HuH-7.5 (cell line): ENCODE results near the gene CLEC11A.
"Not testable (repeated sequence)": the region's sequence is repeated elsewhere in the genome, so short reads cannot be mapped to it uniquely, and the experiment has no call there.

Experiments used
- DNase-seq: peaks from one replicate; pipeline ENCODE4 v3.0.0; 2011; ENCODE audit warnings: low spot score

CLEC11A gene

DNA sequence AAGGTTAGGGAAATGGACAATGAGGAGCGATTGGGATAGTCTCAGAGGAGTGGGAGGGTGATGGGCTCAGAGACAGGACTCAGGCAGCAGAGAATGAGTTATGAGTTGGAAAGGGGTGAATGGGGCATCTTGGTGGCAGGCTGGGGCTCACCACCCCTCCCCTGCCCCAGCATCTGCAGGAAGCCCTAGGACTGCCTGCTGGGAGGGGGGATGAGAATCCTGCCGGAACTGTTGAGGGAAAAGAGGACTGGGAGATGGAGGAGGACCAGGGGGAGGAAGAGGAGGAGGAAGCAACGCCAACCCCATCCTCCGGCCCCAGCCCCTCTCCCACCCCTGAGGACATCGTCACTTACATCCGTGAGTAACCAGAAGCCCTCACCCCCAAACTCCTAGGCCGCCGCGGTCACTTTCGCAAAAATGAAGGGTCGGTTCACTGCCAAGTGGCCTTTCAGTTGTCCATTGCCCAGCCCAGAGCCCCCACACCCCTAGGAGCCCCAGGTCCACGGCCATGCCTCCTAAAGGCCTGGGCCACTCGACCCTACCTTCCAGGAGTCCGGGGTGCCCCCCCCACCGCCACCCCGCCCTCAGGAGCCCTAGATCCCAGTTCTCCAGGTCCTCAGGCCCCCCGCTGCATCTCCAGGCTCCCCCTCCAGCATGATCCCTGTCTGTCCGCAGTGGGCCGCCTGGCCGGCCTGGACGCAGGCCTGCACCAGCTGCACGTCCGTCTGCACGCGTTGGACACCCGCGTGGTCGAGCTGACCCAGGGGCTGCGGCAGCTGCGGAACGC is 764 bp downstream of the CLEC11A start:
- no peak for DNase-seq

DNA sequence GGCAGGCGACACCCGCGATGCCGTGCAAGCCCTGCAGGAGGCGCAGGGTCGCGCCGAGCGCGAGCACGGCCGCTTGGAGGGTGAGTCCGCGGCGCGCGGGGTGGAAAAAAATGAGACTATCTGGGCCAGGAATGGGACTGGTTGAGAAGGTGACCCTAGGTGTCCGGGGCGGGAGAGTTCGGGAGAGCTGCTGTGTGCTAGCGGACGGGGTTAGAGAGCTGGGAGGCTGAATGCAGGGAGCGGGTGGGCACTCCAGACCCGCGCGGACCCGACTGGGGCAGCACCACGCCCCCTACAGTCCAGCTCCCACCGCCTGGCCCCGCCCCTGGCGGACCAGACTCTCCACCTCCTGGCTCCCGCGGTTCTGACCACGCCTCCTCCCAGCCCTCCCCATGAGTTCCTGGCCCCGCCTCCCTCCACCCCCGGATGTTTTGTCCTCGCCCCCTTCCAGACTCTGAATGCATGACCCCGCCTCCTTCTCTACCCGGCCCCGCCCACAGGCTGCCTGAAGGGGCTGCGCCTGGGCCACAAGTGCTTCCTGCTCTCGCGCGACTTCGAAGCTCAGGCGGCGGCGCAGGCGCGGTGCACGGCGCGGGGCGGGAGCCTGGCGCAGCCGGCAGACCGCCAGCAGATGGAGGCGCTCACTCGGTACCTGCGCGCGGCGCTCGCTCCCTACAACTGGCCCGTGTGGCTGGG is 1.5 kb downstream of the CLEC11A start:
- DNase-seq = peak; percentile 77

DNA sequence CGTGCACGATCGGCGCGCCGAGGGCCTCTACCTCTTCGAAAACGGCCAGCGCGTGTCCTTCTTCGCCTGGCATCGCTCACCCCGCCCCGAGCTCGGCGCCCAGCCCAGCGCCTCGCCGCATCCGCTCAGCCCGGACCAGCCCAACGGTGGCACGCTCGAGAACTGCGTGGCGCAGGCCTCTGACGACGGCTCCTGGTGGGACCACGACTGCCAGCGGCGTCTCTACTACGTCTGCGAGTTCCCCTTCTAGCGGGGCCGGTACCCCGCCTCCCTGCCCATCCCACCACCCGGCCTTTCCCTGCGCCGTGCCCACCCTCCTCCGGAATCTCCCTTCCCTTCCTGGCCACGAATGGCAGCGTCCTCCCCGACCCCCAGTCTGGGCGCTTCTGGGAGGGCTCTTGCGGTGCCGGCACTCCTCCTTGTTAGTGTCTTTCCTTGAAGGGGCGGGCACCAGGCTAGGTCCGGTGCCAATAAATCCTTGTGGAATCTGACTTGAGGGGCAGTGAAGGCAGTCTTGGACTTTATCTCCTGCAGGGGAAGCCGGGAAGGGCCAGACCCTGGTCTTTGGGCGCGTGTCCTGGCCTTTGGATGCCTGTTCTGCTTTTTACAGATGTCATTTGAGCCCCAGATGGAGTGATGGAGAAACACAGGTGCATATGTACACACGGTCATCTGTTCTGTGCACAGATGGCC is 2.2 kb downstream of the CLEC11A start:
- no peak for DNase-seq

GRCh38 chr19:50725911-50726230 is 2.7 kb downstream of the CLEC11A start:
- no peak for DNase-seq

DNA sequence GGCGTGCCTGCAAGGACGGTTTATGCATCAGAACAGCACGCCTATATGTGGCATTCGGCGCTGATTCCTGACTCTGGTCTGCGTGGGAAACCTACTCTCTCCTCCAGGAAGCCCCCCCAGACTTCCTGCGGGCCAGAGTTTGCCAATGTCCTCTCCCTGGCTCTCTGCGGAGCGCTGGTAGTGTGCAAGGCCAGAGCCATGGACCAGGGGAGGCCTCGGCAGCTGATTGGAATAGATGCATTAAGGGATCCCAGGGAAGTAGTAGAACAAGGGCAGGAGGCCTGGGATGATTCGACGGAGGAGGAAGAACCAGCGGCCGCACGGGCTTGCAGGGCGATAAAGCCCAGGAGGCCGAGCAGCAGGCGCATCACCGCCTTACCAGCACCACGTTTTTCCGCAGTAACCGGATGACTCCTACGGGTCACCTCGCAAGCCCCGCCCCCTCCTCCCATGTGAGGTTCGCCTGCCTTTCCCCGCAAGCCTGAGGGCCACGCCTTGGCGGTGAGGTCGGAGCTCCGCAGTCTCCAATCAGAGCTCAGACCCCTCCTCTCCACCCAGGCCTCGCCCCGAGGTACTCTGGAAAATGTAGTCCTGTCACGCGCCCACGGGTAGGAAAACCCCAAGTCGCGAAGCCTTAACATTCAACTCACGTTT is 5.0 kb downstream of the CLEC11A start:
- no peak for DNase-seq

DNA sequence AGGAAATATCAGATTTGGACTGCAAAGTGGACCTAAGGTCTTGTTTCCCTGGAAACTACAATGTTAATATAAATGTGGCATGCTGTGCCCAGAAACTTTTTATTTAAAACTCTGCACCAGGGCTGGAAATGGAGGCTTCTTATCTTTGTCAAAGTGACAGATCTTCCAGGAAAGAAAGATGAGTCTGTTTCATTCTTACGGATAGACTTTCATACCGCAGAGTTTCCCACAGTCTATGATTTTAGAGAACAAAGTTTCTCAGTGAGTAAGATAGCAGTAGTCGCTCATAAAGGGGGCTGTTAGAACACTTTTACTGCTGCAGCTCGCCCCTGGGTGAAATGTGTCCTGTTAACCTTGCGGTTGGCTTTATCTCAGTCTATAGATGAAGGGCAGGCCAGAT is 6.7 kb downstream of the CLEC11A start:
- DNase-seq = no peak

- no peak for DNase-seq
These were observed 12.7 kb downstream of the CLEC11A start for GRCh38 chr19:50735869-50736268.

DNA sequence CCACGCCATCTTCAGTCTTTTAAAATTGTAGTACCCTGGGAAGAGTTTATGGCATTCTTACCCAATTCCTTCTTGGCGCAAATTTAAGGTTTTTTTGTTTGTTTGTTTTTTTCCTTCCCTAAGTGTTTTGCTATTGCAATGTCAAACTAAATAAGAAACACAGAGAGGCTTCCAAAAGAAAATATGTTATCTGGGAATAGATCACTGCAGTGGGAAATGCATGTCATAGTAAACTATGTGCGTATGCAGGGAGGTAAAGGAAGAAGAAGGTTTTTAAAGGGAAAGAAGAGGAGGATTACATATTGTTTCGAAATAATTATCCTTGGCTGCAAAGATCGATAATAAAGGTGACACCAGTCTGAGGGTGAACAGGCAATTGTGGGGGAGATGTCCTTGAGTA is 13.2 kb downstream of the CLEC11A start:
- no peak for DNase-seq

DNA sequence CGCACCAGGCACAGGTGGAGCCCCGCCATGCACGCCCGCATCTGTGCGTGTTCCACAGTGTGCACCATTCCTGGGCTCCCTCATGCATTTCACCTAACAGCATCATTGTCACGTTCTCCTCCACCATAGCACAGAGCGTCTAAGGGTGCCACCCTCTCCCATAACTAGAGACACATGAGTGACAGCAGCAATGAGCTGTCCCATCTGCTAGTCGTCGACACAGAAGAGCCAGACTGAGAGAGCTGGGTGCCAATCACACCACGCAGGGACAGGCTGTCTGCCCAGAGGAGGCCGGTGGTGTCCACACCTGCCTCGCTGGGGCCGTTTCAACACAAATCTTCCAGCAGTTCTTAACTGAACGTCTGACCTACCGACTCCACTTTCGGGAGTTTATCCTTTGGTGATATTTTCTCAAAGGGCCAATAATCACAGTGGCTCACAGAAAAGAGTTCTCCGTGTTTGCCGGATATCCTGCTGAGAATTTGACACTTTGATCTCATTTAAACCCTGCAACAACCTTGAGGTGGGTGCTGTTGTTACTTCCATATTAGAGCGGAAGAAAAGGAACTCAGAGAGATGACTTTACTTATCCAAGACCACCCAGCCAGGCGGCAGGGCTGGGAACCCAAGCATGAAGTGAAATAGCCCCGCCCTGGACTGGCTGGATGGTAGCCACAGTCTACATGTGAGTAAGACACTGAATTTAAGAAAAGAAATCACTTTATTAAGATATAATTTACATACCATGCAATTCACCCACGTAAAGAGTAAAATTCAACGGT is 16.2 kb downstream of the CLEC11A start:
- no peak for DNase-seq

- DNase-seq = no peak
These were observed 16.8 kb downstream of the CLEC11A start for GRCh38 chr19:50739914-50740426.

DNA sequence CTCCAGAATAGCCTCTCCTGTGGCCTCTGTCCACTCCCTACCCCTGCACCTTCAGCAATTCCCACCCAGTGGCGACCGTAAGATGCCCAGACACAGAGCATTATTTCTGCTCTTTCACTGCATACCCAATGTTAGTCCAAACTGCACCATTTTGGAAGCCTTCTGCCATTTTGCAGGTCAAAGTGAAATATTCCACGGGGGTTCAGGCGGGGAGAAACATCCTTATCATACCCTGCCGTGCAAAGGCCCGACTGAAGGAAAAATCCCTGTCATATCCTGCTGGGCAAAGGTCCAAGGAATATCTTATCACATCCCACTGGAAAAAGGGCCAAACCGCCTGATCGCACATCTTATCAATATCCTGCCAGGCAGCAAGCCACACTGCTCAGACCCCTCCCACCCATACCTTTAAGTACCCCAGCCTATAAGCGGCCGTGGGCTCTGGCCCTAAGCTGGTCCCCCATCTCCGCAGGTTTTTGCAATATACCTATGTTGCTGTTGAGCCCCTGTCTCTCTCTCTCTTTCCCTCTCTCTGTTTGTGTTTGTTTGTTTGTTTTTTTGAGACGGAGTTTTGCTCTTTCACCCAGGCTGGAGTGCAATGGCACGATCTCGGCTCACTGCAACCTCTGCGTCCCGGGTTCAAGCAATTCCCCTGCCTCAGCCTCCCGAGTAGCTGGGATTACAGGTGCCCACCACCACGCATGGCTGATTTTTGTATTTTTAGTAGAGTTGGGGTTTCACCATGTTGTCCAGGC is 18.2 kb downstream of the CLEC11A start:
- DNase-seq = no peak

DNA sequence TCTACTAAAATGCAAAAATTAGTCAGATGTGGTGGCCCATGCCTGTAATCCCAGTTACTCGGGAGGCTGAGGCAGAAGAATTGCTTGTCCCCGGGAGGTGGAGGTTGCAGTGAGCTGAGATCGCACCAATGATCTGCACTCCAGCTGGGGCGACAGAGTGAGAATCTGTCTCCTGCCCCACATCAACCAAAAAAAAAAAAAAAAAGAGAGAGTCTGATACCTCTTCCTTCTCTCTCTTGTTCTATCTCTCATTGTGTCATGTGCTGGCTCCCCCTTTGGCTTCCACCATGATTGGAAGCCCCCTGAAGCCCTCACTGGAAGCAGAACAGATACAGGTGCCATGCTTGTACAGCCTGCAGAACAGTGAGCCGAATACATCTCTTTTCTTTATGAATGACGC is 20.4 kb downstream of the CLEC11A start:
- no peak for DNase-seq

DNA sequence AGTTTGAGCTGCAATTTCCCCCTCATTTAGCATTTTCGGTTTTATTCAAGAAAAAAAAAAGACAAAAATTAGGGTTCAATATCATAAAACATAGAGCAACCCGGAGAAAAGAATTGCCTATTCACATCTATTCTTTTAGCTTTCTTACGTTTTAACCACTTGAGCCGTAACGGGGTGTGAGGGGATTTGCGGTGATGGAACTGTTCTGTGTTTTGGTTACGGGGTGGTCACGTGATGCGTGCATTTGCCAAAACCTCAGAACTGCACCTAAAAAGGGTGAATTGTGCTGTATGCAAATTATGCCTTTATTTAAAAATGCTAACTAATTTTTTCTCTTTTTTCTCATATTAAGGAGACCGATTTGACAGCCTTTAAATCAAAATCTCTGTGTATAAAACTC is 22.1 kb downstream of the CLEC11A start:
- DNase-seq = no peak

DNA sequence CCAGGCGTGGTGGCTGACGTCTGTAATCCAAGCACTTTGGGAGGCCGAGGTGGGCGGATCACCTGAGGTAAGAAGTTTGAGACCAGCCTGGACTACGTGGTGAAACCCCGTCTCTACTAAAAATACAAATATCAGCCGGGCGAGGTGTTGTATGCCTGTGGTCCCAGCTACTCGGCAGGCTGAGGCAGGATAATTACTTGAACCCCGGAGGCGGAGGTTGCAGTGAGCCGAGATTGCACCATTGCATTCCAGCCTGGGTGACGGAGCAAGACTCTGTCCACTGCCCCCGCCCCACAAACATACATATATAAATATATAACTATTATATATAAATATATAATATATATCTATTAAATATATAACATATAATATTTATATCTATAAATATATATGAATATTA is 24.0 kb downstream of the CLEC11A start:
- not testable (repeated sequence) for DNase-seq

DNA sequence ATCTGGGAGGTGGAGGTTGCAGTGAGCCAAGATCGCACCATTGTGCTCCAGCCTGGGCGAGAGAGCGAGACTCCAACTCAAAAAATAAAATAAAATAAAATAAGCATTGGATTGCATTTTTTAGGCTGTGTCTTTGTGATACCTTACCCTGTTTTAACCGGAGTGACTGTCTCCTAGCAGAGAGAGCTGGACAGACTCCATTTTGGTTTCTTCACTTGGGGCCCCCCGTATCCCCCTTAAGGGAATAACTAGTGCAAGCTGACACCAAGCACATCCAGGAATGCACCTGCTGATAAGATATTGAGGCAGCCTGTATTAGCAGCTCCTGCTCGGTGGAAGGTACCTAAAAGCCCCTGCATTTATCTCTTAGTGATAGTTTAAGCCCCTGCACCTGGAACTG is 26.3 kb downstream of the CLEC11A start:
- no peak for DNase-seq

DNA sequence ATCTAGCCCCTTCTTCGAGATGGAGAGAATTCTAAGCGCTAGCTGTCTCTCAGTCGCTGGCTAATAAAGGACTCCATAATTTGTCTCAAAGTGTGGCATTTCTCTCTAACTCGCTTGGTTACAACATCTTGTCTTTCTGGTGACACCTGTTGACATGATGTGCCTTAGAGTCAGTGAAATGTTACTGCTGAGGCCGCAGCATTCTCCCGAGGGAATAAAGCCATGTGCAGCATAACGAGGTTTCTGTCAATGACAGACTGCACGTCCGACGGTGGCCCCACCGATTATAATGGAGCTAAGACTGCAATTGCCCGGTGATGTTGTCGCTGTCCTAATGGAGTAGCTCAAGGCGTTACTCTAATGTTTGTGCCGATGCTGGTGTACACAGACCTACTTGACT is 26.8 kb downstream of the CLEC11A start:
- DNase-seq = no peak

DNA sequence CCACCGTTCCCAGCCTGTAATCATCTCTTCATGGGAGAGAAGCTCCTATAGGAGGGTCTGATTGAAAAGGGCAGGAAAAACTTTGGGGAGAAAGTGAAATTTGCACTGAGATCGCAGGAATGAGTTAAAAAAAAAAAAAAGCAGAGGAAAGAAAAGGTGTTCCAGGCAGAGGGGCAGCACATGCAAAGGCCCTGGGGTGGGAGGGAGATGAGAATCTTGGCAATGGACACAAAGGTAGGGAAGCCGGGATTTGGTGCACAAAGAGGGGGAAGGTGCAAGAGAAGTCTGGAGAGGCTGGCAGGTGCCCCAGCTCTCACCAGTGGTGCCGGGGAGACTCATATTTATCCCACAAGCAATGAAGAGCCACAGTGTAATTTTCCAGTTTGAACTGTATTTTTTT is 30.7 kb downstream of the CLEC11A start:
- no peak for DNase-seq

- not testable (repeated sequence) for DNase-seq
These were observed 33.1 kb downstream of the CLEC11A start for GRCh38 chr19:50756244-50756643.

DNA sequence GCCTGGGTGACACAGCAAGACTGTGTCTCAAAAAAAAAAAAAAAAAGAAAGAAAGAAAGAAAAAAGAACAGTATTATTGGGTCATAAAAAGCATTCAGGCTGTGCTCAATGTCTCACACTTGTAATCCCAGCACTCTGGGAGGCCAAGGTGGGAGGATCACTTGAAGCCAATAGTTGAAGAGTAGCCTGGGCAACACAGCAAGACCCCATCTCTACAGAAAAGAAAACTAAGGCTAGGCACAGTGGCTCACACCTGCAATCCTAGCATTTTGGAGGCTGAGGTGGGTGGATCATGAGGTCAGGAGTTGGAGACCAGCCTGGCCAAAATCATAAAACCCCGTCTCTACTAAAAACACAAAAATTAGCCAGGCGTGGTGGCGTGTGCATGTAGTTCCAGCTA is 34.5 kb downstream of the CLEC11A start:
- DNase-seq = not testable (repeated sequence)

- DNase-seq = not testable (repeated sequence)
These were observed 35.9 kb downstream of the CLEC11A start for GRCh38 chr19:50759076-50759475.

DNA sequence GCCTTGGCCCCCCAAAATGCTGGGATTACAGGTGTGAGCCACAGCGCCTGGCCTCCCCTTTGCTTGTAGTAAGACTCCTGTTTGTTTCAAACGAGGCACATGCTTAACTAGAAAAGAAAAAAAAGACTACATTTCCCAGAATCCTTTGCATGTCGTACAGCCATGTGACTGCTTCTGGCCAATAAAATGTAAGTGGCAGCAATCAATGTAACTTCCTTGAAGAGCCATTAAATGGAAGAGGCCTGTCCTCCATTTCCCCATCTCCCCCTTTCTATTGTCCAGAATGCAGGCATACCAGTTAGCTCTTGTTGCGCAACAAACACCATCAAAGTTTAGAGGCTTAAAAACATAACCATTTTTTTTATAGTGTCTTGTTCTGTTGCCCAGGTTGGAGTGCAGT is 36.7 kb downstream of the CLEC11A start:
- no peak for DNase-seq
